ENCODE measurements around the gene SUSD1.

GRCh38 chr9:112015149-112015548, 159.9 kb downstream of the SUSD1 start:
- TF ChIP-seq REST (IDR thresholded peaks at IDR 0.05; ENCODE audit: insufficient read depth in 1 of 2, low read depth in 2 of 2, low read length in 1 of 2) (no peak), CTCF (IDR thresholded peaks at IDR 0.05) (no peak), TCF7L2 (IDR thresholded peaks at IDR 0.05; ENCODE audit: low read depth, low read length) (no peak), POLR2AphosphoS5 (IDR thresholded peaks at IDR 0.05; ENCODE audit: low read depth, low read length) (no peak)
